ENCODE data around the gene DTNBP1.

GRCh38 chr6:15685619-15686018 lies 22.8 kb upstream of the DTNBP1 start:
- TF ChIP-seq POLR2AphosphoS5 (IDR thresholded peaks at IDR 0.05; ENCODE audit: low read depth, low read length) (no peak), NFKB2 (CRISPR knock-in tag; IDR thresholded peaks at IDR 0.05; ENCODE audit: borderline replicate concordance) (no peak), ZFP1 (CRISPR knock-in tag; IDR thresholded peaks at IDR 0.05) (no peak), ZNF564 (CRISPR knock-in tag; IDR thresholded peaks at IDR 0.05) (no peak), CEBPZ (IDR thresholded peaks at IDR 0.05; ENCODE audit: low read length) (no peak), CHD2 (IDR thresholded peaks at IDR 0.05; ENCODE audit: low read depth, low read length) (no peak), EZH2 (conservative IDR thresholded peaks at IDR 0.05; ENCODE audit: low read depth, low read length) (no peak), ZBTB7B (CRISPR knock-in tag; IDR thresholded peaks at IDR 0.05) (no peak), ZNF274 (CRISPR knock-in tag; IDR thresholded peaks at IDR 0.05) (no peak), KDM4B (CRISPR knock-in tag; IDR thresholded peaks at IDR 0.05) (no peak), ZNF124 (CRISPR knock-in tag; IDR thresholded peaks at IDR 0.05) (no peak), USF2 (IDR thresholded peaks at IDR 0.05; ENCODE audit: low read depth, low read length) (no peak), USF2 (CRISPR knock-in tag; IDR thresholded peaks at IDR 0.05; ENCODE audit: borderline replicate concordance) (no peak)

All from HepG2 (cell line).